Spleen (tissue), 7 donors: ENCODE results near the gene SH3BP5.
A peak's percentile ranks its signal among the peaks of the same experiment; 100 is the strongest.

Experiments
- POLR2A ChIP-seq, 3 donors: fragments of 450-650 bp; IDR thresholded peaks; one replicate each; pipeline ENCODE4 v1.5.1; 2017; ENCODE audit warnings: antibody characterized with exemption in 3 of 3, mild to moderate bottlenecking in 1 of 3
- POLR2AphosphoS5 ChIP-seq, 3 donors: sonication (generic); formaldehyde crosslinking; IDR thresholded peaks; one replicate each; pipeline ENCODE4 v1.5.1; 2017; ENCODE audit warnings: antibody characterized with exemption in 3 of 3
- TF ChIP-seq, protein P1 (sequence below), 11 experiments: fragments of 200-600 bp in 7 of 11; fragments of 450-650 bp in 4 of 11; sonication (generic) in 4 of 11; IDR thresholded peaks in 8 of 11; conservative IDR thresholded peaks in 3 of 11; 1 replicate in 7 of 11; 2 replicates in 4 of 11; pipeline versions ENCODE4 v1.4.0 to v1.8.0; 2016 to 2021; ENCODE audit warnings: antibody characterized with exemption in 11 of 11, inconsistent platforms in 4 of 11, mild to moderate bottlenecking in 1 of 11
- donor health status: DM: no; HTN: no; CAD: no; lungs with moderate emphysema.
- donor health status: DM: no; HTN: no; CAD: no.
- donor health status: DM: no; HTN: no; CAD: no.

DNA sequence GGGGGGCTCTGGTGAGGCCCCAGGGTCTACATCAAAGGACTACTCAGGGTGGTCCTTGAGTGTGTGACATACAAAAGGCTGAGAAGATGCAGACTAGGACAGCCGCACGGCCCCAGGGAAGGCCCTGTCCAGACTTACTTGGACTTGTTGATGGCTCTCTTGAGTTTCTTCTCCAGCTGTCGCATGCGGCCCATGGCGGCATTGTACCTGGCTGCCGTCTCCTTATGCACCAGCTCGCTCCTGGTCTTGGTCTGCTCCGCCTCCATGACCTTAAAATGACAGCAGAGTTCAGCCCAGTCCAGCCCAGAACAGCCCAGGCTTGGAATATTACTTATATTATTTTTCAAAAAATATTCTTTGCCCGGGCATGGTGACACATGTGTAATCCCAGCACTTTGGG lies 70.4 kb downstream of the SH3BP5 start:
- TF ChIP-seq, protein P1, sequence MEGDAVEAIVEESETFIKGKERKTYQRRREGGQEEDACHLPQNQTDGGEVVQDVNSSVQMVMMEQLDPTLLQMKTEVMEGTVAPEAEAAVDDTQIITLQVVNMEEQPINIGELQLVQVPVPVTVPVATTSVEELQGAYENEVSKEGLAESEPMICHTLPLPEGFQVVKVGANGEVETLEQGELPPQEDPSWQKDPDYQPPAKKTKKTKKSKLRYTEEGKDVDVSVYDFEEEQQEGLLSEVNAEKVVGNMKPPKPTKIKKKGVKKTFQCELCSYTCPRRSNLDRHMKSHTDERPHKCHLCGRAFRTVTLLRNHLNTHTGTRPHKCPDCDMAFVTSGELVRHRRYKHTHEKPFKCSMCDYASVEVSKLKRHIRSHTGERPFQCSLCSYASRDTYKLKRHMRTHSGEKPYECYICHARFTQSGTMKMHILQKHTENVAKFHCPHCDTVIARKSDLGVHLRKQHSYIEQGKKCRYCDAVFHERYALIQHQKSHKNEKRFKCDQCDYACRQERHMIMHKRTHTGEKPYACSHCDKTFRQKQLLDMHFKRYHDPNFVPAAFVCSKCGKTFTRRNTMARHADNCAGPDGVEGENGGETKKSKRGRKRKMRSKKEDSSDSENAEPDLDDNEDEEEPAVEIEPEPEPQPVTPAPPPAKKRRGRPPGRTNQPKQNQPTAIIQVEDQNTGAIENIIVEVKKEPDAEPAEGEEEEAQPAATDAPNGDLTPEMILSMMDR (IDR thresholded peaks at IDR 0.05 in 8 of 11, conservative IDR thresholded peaks at IDR 0.05 in 3 of 11): no peak
- no peak for TF ChIP-seq POLR2A (IDR thresholded peaks at IDR 0.05)
- TF ChIP-seq POLR2AphosphoS5 (IDR thresholded peaks at IDR 0.05): peak in 1 of 3 donors; percentile 34
